ENCODE measurements around the gene PCGF6.

The PCGF6 gene

DNA sequence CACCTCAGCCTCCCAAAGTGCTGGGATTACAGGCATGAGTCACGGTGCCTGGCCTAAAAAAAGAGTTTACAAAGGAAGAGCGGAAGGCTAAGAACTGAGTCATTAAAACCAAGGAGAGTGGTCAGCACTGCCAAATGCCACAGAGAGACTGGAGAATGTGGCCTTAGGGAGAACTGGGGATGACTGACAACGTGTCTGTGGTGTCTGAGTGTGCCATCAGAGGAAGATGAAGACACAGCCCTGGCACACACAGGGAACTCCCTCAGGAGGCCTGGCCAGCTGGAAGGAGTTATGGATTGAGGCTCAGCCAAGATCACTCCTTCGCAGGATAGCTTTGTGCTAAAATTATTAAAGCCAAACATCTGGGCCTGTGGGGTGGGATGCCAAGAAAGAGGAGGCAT, 77.9 kb downstream of the PCGF6 start:
- no peak overlapping the region for H3K4me3 ChIP-seq (ENCODE audit: low read depth in 1 of 2, low read length in 2 of 2)
- no peaks in the 10 kb centered on the region; the same call in 1 of the 2 replicates for H4K20me1 ChIP-seq (ENCODE audit: insufficient read depth, low read length)
- no peak overlapping the region for H3K4me2 ChIP-seq (ENCODE audit: insufficient read depth, low read length)

GRCh38 chr10:103265717-103266329, 85.1 kb downstream of the PCGF6 start:
- no peak overlapping the region for H2AFZ ChIP-seq (ENCODE audit: low read depth, low read length)
- no peaks in the 10 kb centered on the region for H3K4me1 ChIP-seq (ENCODE audit: insufficient read depth, low read length)
- no peaks in the 10 kb centered on the region for H3K9me3 ChIP-seq (ENCODE audit: insufficient read depth, low read length, severe bottlenecking)
- DNase-seq, result peak; percentile 69
- ATAC-seq (ENCODE audit: insufficient read depth, low read depth), result peak; percentile 71
- H4K20me1 ChIP-seq (ENCODE audit: insufficient read depth, low read length), result no peaks in the 10 kb centered on the region
- no peak overlapping the region for H3K4me3 ChIP-seq (ENCODE audit: low read depth in 1 of 2, low read length in 2 of 2)
- TF ChIP-seq, protein P1, sequence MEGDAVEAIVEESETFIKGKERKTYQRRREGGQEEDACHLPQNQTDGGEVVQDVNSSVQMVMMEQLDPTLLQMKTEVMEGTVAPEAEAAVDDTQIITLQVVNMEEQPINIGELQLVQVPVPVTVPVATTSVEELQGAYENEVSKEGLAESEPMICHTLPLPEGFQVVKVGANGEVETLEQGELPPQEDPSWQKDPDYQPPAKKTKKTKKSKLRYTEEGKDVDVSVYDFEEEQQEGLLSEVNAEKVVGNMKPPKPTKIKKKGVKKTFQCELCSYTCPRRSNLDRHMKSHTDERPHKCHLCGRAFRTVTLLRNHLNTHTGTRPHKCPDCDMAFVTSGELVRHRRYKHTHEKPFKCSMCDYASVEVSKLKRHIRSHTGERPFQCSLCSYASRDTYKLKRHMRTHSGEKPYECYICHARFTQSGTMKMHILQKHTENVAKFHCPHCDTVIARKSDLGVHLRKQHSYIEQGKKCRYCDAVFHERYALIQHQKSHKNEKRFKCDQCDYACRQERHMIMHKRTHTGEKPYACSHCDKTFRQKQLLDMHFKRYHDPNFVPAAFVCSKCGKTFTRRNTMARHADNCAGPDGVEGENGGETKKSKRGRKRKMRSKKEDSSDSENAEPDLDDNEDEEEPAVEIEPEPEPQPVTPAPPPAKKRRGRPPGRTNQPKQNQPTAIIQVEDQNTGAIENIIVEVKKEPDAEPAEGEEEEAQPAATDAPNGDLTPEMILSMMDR (IDR thresholded peaks at IDR 0.05; ENCODE audit: borderline replicate concordance, extremely low read depth, low read length, poor library complexity, severe bottlenecking), result no peak
- TF ChIP-seq EZH2 (IDR thresholded peaks at IDR 0.05; ENCODE audit: borderline replicate concordance, low read depth, low read length, severe bottlenecking), result no peak
- H3K4me2 ChIP-seq (ENCODE audit: insufficient read depth, low read length), result no peak overlapping the region
- H3K27me3 ChIP-seq (ENCODE audit: insufficient read depth, low read length, poor library complexity), result no peaks in the 10 kb centered on the region
- H3K27ac ChIP-seq (ENCODE audit: low read length), result no peak overlapping the region
- no peaks in the 10 kb centered on the region for H3K36me3 ChIP-seq (ENCODE audit: insufficient read depth, low read length)
- no peak overlapping the region for H3K9ac ChIP-seq (ENCODE audit: low read depth, low read length)
- H3K79me2 ChIP-seq (ENCODE audit: insufficient read depth, low read length), result no peaks in the 10 kb centered on the region

More for the DNA sequence above, 77.9 kb downstream of the PCGF6 start:
- no peak overlapping the region for H3K27ac ChIP-seq (ENCODE audit: low read length)
- no peak overlapping the region for H2AFZ ChIP-seq (ENCODE audit: low read depth, low read length)
- no peaks in the 10 kb centered on the region for H3K79me2 ChIP-seq (ENCODE audit: insufficient read depth, low read length)
- no peaks in the 10 kb centered on the region for H3K9me3 ChIP-seq (ENCODE audit: insufficient read depth, low read length, severe bottlenecking)
- ATAC-seq (ENCODE audit: insufficient read depth, low read depth), result no peak
- peaks cover 5% of the 10 kb centered on the region for H3K4me1 ChIP-seq (ENCODE audit: insufficient read depth, low read length)
- no peak overlapping the region for H3K9ac ChIP-seq (ENCODE audit: low read depth, low read length)
- no peak for TF ChIP-seq EZH2 (IDR thresholded peaks at IDR 0.05; ENCODE audit: borderline replicate concordance, low read depth, low read length, severe bottlenecking)
- TF ChIP-seq, protein P1 (IDR thresholded peaks at IDR 0.05; ENCODE audit: borderline replicate concordance, extremely low read depth, low read length, poor library complexity, severe bottlenecking), result no peak
- DNase-seq, result no peak
- H3K27me3 ChIP-seq (ENCODE audit: insufficient read depth, low read length, poor library complexity), result no peaks in the 10 kb centered on the region
- no peaks in the 10 kb centered on the region for H3K36me3 ChIP-seq (ENCODE audit: insufficient read depth, low read length)

- no peak for DNase-seq
- H3K27me3 ChIP-seq (ENCODE audit: insufficient read depth, low read length, poor library complexity), result no peaks in the 10 kb centered on the region
Observed at GRCh38 chr10:103262229-103262628, 88.7 kb downstream of the PCGF6 start.

More at GRCh38 chr10:103262229-103262628, 88.7 kb downstream of the PCGF6 start:
- TF ChIP-seq, protein P1 (IDR thresholded peaks at IDR 0.05; ENCODE audit: borderline replicate concordance, extremely low read depth, low read length, poor library complexity, severe bottlenecking), result no peak
- no peak for TF ChIP-seq EZH2 (IDR thresholded peaks at IDR 0.05; ENCODE audit: borderline replicate concordance, low read depth, low read length, severe bottlenecking)
- no peak overlapping the region for H3K4me3 ChIP-seq (ENCODE audit: low read depth in 1 of 2, low read length in 2 of 2)
- ATAC-seq (ENCODE audit: insufficient read depth, low read depth), result no peak
- H3K4me2 ChIP-seq (ENCODE audit: insufficient read depth, low read length), result no peak overlapping the region
- no peak overlapping the region for H3K9ac ChIP-seq (ENCODE audit: low read depth, low read length)
- H4K20me1 ChIP-seq (ENCODE audit: insufficient read depth, low read length), result no peaks in the 10 kb centered on the region
- no peaks in the 10 kb centered on the region for H3K36me3 ChIP-seq (ENCODE audit: insufficient read depth, low read length)
- no peak overlapping the region for H3K27ac ChIP-seq (ENCODE audit: low read length)
- no peaks in the 10 kb centered on the region for H3K4me1 ChIP-seq (ENCODE audit: insufficient read depth, low read length)
- no peak overlapping the region for H2AFZ ChIP-seq (ENCODE audit: low read depth, low read length)
- H3K79me2 ChIP-seq (ENCODE audit: insufficient read depth, low read length), result no peaks in the 10 kb centered on the region
- H3K9me3 ChIP-seq (ENCODE audit: insufficient read depth, low read length, severe bottlenecking), result peaks cover 2% of the 10 kb centered on the region
